ENCODE results near the gene TRIM41.
A peak's percentile ranks its signal among the peaks of the same experiment; 100 is the strongest.
"Not testable (repeated sequence)": the region's sequence is repeated elsewhere in the genome, so short reads cannot be mapped to it uniquely, and the experiment has no call there.

TRIM41 gene

DNA sequence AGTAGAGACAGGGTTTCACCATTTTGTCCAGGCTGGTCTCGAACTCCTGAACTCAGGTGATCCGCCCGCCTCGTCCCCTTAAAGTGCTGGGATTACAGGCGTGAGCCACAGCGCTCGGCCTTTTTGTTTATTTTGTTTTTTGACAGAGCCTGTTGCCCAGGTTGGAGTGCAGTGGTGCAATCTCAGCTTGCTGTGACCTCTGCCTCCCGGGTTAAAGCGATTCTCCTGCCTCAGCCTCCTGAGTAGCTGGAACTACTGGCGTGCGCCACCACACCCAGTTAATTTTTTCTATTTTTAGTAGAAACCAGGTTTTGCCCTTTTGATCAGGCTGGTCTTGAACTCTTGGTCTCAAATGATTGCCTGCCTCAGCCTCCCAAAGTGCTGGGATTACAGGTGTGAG is 12.9 kb upstream of the TRIM41 start:
- not testable (repeated sequence) for DNase-seq (ENCODE audit: low read depth in 1 of 2, low spot score in 1 of 2)

DNA sequence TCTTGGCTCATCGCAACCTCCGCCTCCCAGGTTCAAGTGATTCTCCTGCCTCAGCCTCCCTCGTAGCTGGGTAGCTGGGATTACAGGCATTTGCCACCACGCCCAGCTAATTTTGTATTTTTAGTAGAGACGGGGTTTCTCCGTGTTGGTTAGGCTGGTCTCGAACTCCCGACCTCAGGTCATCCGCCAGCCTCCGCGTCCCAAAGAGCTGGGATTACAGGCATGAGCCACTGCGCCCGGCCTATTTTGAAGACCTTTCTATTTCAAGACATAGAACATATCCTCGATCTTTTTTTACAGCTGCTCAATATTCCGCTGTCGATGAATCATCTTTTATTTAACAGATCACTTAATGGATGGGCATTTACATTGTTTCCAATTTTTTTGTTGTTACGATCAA is 12.4 kb upstream of the TRIM41 start:
- DNase-seq (ENCODE audit: low read depth in 1 of 2, low spot score in 1 of 2), result not testable (repeated sequence)

- no peak for DNase-seq (ENCODE audit: low read depth in 1 of 2, low spot score in 1 of 2)
Observed at GRCh38 chr5:181211208-181211607, 11.9 kb upstream of the TRIM41 start.

GRCh38 chr5:181212080-181212479 is 11.0 kb upstream of the TRIM41 start:
- DNase-seq (ENCODE audit: low read depth in 1 of 2, low spot score in 1 of 2), result no peak

DNA sequence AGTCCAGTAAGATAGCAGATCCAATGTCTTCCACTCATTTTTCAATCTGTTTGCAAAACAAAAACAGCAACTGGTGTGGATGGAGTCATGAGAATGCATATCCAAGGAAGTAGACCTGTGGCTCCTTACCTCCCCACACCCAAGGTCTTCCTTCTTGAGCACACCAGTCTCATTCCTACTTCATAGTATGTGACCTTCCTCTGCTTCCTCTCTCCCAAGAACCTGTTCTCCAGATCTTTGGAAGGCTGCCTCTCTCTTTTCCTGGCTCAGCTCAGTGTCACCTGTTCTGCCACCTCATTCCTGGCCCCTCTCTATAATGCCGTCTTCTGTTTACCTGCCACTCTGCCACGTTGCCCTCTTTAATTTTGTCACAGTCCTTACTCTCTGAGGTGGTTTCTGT is 10.1 kb upstream of the TRIM41 start:
- no peak for DNase-seq (ENCODE audit: low read depth in 1 of 2, low spot score in 1 of 2)

GRCh38 chr5:181214249-181214648 is 8.8 kb upstream of the TRIM41 start:
- not testable (repeated sequence) for DNase-seq (ENCODE audit: low read depth in 1 of 2, low spot score in 1 of 2)

DNA sequence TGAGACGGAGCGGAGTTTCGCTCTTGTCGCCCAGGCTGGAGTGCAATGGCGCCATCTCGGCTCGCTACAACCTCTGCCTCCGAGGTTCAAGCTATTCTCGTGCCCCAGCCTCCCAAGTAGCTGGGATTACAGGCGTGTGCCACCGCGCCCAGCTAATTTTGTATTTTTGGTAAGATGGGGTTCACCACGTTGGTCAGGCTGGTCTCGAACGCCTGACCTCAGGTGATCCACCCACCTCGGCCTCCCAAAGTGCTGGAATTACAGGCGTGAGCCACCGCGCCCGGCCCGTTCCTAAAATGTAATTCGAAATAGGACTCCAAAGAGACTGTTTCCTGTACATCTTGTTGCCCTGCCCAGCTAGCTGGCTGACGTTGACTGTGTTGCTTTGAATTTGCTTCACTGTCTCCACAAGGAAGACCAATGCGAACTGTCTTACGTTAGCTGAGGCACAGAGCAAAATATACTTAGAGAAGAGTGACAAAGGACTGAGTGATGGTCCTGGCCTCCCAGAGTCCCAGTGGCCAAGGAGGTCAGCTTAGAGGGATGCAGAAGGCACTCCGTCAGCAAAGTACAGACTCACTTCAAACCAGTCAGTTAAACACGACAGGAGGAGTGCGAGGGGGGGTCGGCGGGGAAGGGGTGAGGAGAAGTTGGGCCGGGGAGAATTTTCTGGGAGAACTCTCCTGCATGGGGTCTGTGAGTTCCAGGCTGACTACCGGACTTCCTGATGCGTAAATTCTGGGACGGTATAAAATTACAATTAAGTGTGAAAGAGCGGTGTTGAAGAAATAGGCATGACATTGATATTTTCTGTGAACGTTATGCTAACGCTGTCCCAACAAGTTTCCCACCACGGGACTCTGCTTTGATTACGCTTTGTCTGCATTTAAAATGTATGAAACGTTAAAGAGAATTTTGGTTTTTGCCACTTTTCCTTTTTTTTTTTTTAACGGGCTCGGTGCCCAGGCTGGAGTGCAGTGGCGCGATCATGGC is 6.8 kb upstream of the TRIM41 start:
- no peak for DNase-seq (ENCODE audit: low read depth in 1 of 2, low spot score in 1 of 2)

DNA sequence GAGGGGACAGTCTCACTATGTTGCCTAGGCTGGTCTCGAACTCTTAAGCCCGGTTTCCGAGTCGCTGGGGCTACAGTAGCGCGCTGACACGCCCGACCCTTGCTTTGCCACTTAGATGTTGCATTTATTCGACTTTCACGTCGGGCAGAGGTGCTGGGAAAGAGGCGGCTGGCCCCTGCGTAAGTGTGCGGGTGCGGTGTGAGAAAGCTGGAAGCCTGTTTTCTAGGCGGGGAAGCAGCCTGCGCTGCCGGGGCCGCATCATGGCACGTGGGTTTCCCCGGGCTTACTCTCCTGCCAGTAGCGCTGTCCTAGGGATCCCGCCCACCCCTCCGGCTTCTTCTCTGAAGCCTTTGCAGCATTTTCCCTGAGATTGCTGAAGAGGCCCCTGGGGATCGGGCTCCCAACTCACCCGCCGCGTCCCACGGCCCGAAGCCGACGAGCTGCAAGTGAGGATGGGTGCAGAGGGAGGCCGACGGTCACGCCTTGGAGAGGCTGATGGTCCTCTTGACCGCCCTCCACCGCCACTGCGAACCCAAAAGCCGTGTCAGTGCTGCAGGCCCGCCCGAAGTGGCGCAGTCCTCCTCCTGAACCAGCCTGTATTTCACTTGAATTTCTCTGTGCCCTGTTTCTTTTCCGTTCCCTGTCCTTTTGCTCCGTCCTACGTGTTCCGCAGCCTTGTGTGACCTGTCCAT is 5.8 kb upstream of the TRIM41 start:
- peak in 1 of 2 donors; percentile 34 for DNase-seq (ENCODE audit: low read depth in 1 of 2, low spot score in 1 of 2)

- DNase-seq (ENCODE audit: low read depth in 1 of 2, low spot score in 1 of 2), result no peak
Observed at GRCh38 chr5:181217803-181218062, 5.3 kb upstream of the TRIM41 start.

GRCh38 chr5:181218795-181219124 is 4.3 kb upstream of the TRIM41 start:
- no peak for DNase-seq (ENCODE audit: low read depth in 1 of 2, low spot score in 1 of 2)

DNA sequence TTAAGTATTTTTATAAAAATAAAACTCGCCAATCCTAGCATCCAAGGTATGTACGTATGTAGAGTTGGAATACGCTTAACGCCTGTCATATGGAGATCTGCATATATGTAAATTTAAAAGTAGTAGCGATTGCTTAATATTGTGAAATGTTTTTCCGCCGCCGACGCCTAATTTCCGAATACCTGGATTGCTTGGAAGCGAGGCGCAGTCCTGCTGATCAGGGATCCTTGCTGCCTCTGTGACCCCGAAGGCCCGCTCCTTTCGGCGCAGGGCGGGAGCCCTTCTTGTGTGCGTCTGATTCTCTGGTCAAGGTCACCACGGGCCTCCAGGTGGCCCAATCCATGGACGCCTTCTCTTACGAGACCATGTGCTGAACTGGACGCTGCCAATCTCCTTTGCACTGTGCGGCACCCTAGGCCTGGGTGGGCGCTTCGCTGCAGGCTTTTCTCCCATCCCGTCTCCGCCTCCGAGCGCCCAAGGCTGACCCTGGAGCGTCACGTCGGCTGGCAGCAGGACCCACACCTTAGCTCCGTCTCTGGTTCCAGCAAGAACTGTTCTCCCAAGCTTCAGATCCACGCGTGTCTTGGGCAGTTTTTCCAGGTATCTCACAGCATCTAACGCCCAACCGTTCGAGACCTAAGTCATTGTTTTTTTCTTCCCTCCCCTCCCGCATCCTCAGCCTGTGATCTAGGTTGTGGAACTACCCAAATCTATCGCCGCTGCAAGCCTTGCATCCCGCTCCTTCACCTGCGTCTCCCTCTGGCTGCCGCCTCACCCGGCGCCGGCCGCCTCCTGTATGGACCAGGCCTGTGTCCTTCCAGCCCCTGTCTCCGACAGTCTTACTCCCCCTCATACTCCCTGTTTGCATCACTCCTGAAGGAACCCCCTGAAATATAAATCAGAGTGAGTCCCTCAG is 3.6 kb upstream of the TRIM41 start:
- DNase-seq (ENCODE audit: low read depth in 1 of 2, low spot score in 1 of 2), result no peak

DNA sequence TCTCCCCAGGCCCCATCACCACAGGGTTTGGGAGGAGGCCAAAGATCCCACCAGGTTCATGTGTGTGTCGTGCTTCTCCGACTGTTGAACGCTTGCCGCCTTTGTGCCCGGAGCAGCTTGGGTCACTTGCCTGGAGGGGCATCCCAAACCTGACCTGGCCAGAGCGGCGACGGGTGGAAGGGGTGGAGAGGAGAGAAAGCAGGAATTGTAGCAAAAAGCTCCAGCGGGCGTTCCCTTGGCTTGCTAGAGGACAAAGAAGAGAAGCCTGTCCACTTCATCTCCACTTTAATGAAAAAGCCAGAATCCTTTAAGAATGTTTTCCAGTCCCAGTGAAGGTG is 2.9 kb upstream of the TRIM41 start:
- DNase-seq (ENCODE audit: low read depth in 1 of 2, low spot score in 1 of 2), result no peak

DNA sequence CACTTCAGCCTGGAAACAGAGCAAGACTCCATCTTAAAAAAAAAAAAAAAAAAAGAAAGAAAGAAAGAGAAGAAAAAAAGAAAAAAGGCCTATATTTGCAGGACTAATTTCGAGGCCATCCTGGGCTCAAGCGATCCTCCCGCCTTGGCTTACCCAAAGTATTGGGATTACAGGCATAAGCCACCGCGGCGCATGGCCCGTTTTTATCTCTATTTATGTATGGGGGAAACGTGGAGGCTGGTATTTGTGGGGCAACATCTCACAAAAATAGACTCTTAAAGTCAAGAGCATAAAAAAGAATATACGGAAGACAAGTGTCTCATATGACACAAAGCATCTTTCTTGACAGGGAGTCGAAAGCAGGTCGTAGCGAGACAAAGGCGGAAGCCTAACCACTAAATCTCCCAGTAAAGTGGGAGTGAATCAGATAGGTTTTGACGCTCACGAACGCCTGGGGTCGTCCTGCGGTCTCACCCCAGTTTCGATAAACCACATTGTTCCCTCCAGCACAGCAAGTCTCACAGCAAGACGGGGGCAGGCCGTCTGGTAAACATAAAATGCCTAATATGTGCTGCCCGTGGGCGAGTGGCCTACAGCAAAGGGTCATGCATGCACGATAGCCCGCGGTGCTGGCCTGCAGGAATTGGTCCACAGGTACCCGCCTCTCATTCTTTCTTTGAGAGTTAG is 1.8 kb upstream of the TRIM41 start:
- DNase-seq (ENCODE audit: low read depth in 1 of 2, low spot score in 1 of 2), result no peak

GRCh38 chr5:181221792-181222629 is 1.1 kb upstream of the TRIM41 start:
- peak; percentile 96 to 99 for DNase-seq (ENCODE audit: low read depth in 1 of 2, low spot score in 1 of 2)

- no peak for DNase-seq (ENCODE audit: low read depth in 1 of 2, low spot score in 1 of 2)
Observed at GRCh38 chr5:181222630-181223057, 437 bp upstream of the TRIM41 start.

GRCh38 chr5:181223729-181224389 is 778 bp downstream of the TRIM41 start:
- no peak for DNase-seq (ENCODE audit: low read depth in 1 of 2, low spot score in 1 of 2)

- DNase-seq (ENCODE audit: low read depth in 1 of 2, low spot score in 1 of 2), result no peak
Observed at GRCh38 chr5:181224390-181225229, 1.5 kb downstream of the TRIM41 start.

DNA sequence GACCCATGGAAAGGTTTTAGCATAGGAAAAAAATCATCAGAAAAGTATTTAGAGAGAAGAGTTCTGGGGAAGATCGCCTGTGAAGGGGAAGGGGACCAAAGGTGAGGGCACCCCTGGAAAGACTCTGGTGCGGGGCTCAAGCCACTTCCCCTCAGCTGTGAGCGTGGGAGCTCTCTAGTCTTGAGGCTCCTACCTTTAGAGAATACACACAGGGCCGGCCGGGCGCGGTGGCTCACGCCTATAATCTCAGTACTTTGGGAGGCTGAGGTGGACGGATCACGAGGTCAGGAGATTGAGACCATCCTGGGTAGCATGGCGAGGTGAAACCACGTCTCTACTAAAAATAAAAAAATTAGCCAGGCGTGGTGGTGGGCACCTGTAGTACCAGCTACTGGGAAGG is 6.9 kb downstream of the TRIM41 start:
- no peak for DNase-seq (ENCODE audit: low read depth in 1 of 2, low spot score in 1 of 2)

DNA sequence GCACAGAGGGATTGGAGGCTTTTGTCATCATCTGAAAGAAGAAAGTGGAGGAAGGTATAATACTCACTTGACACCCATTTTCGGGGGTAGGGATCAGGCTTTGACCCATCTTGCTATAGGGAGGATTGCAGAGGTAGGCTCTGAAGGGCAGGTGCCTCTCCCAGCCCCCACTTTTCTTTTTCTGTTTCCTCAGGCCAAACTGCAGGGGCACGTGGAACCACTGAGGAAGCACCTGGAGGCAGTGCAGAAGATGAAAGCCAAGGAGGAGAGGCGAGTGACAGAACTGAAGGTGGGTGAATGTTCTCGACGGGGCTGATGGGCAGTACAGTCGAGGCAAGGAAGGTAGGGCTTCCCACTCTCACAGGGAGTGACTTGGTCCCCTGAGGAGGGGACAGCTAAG is 7.5 kb downstream of the TRIM41 start:
- no peak for DNase-seq (ENCODE audit: low read depth in 1 of 2, low spot score in 1 of 2)
